ENCODE results near the gene SYNGR1. TPM values are rescaled to one million over a fixed set of nuclear protein-coding genes. Genes with fewer than 3 reads are reported as not detected.

The SYNGR1 gene
- total and polyA plus RNA-seq, 2 of the 8 experiments (the other 6 are each of a cell fraction or from before 2014, with no cell fraction given) = 32.5 to 84.7 TPM

GRCh38 chr22:39381009-39381755, 31.4 kb downstream of the SYNGR1 start:
- Histone ChIP-seq H3K9ac (replicated peaks in 1 of 4; ENCODE audit: extremely low read depth in 1 of 4, low read depth in 3 of 4, low read length in 3 of 4) (no peak overlapping the region; a peak in 2 of 7 replicates), H4K8ac (ENCODE audit: extremely low read depth, insufficient read depth, low read length) (0 out of 2 replicates have a peak overlapping the region, but pooled peaks have one; percentile 53), H4K91ac (replicated peaks; ENCODE audit: insufficient read length, low read length) (peak overlapping the region; percentile 51), H3K23ac (ENCODE audit: insufficient read length) (no peak overlapping the region), H3K18ac (ENCODE audit: extremely low read depth, low read length) (0 out of 2 replicates have a peak overlapping the region, but pooled peaks have one; percentile 40), H4K20me1 (replicated peaks in 1 of 2; ENCODE audit: control insufficient read depth in 1 of 2, insufficient read depth in 2 of 2, low read length in 2 of 2) (peaks cover 0 to 2% of the 10 kb centered on the region in 2 experiments), H4K5ac (ENCODE audit: insufficient read length, low read depth, low read length) (no peak overlapping the region), H3K4me1 (replicated peaks in 1 of 4; ENCODE audit: control insufficient read depth in 3 of 4, insufficient read depth in 4 of 4, low read length in 3 of 4) (0 out of 7 replicates have a peak, but pooled peaks cover 0 to 5% (median 0%) of the 10 kb centered on the region in 4 experiments), H2BK20ac (ENCODE audit: low read length) (no peak overlapping the region), H2BK5ac (ENCODE audit: low read depth, low read length) (no peak overlapping the region), H3K9me3 (ENCODE audit: insufficient read depth in 2 of 2, low read depth in 1 of 2, low read length in 1 of 2) (no peaks in the 10 kb centered on the region), H2BK12ac (ENCODE audit: low read depth, low read length) (no peak overlapping the region), H3K36me3 (ENCODE audit: control insufficient read depth in 2 of 4, insufficient read depth in 4 of 4, low read length in 3 of 4) (no peaks in the 10 kb centered on the region), H3K14ac (ENCODE audit: insufficient read length) (no peak overlapping the region), H2BK15ac (ENCODE audit: low read length) (no peak overlapping the region), H3K56ac (replicated peaks; ENCODE audit: insufficient read length, low read depth, low read length) (no peak overlapping the region), H3K4me2 (ENCODE audit: insufficient read depth in 1 of 2, low read depth in 2 of 2, low read length in 2 of 2) (no peak overlapping the region), H2AFZ (ENCODE audit: low read length) (no peak overlapping the region), H3K27ac (ENCODE audit: low read depth, low read length) (no peak overlapping the region), H2AK5ac (ENCODE audit: low read depth, low read length) (no peak overlapping the region), H3K23me2 (ENCODE audit: low read depth, low read length) (no peaks in the 10 kb centered on the region), H3K4me3 (ENCODE audit: extremely low read depth in 1 of 4, insufficient read depth in 2 of 4, low read depth in 3 of 4, low read length in 4 of 4) (no peak overlapping the region), H2BK120ac (replicated peaks; ENCODE audit: low read depth, low read length) (no peak overlapping the region), H3K4ac (replicated peaks; ENCODE audit: insufficient read length, low read depth, low read length) (no peak overlapping the region), H3K79me1 (ENCODE audit: low read depth, low read length) (no peaks in the 10 kb centered on the region), H3K27me3 (replicated peaks in 1 of 4; ENCODE audit: control insufficient read depth in 3 of 4, extremely low read depth in 1 of 4, insufficient read depth in 3 of 4, low read length in 3 of 4) (no peaks in the 10 kb centered on the region), H3K79me2 (ENCODE audit: control insufficient read depth in 1 of 2, insufficient read depth in 2 of 2, low read length in 2 of 2) (no peaks in the 10 kb centered on the region)
- DNase-seq (ENCODE audit: low read depth in 1 of 2, low spot score in 2 of 2) = no peak
- TF ChIP-seq USF2 (IDR thresholded peaks at IDR 0.05; ENCODE audit: low read length) = peak; percentile 20; the same call in 1 of the 2 replicates
- TF ChIP-seq KDM1A (IDR thresholded peaks at IDR 0.05; ENCODE audit: borderline replicate concordance, low read length) = peak; percentile 19; the same call in 1 of the 2 replicates
- no peak for TF ChIP-seq CREB1 (IDR thresholded peaks at IDR 0.05)
- TF ChIP-seq MAX (IDR thresholded peaks at IDR 0.05) = 0 out of 2 replicates have a peak, but pooled peaks have one; percentile 28
- no peak for TF ChIP-seq CTBP2 (IDR thresholded peaks at IDR 0.05; ENCODE audit: borderline replicate concordance, insufficient read depth, insufficient read length, low read length)
- ChIA-PET CTCF (ENCODE audit: partially characterized antibody) (interaction anchor here (0.8 to 1.7 kb wide), 6 partner anchors 14 to 133 kb away, joined by 3 to 5 read pairs (median 4); no protein-coding TSS in a partner anchor), POLR2A (ENCODE audit: partially characterized antibody) (interaction anchor here (0.8 to 3.1 kb wide), 5 partner anchors 12 to 65 kb away, joined by 3 to 9 read pairs (median 5); partner anchors contain the start of gene RPL3)
- WGBS, 2 experiments (ENCODE audit: extremely low coverage in 1 of 2, insufficient coverage in 1 of 2, insufficient read length in 1 of 2, insufficient replicate concordance in 2 of 2, low coverage in 1 of 2, low lambda C conversion rate in 2 of 2, missing lambda C conversion rate in 1 of 2) = 84% methylated on average over 14 of the region's 14 CpGs; no CpG with 5 or more reads in 1 of the 2 experiments
- peak; percentile 7 for FAIRE-seq
